Activated gamma-delta T cell treated with anti-CD3 and anti-CD28 coated beads, Interleukin-2, amount 50 U/mL, for 16 hours (primary cell): ENCODE data around the gene VWF.
A peak's percentile ranks its signal among the peaks of the same experiment; 100 is the strongest.
"Not testable (repeated sequence)": the region's sequence is repeated elsewhere in the genome, so short reads cannot be mapped to it uniquely, and the experiment has no call there.

Experiments used
- DNase-seq: peaks from one replicate; pipeline ENCODE4 v3.0.0-alpha.2; 2020; ENCODE audit warnings: low read depth

The VWF gene

DNA sequence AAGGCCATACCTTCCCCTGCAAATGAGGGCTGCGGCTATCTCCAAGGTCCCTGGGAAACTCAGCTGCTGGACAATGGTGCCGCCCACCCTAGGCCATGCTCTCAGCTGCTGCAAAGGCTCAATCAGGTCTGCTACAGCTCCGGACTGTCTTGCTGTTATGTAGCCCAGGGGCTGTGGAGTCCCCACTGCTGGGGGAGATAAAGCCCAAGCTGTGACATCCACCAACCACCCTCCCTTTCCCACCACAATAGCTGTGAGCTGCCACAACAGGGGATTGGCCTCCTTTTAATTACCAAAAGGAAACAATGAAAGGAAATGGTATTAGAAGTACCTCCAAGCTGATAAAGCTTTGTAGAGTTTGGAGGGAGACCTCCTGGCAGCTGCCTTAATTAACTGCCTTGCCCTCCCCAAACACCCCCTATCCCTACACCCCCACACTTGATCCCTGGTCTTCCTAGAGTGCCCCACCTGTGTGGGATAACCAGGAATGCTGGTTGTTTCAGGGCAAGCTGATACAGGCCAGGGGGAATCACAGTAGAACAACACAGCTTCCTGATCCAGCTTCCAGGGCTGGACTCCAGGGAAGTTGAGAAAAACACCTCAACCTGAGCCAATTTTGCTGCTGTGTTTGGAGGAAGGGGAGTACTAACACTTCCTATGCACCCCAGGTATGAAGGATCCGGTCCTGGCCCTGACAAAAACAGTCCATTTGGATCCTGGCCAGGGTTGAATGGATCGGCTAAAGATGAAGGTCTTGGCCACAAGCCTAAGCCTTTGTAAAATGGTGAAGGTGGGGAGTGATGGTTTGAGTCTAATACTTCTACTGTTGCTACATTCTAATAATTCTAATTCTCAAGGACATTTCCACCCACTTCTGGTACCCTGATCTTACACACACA, at the start of gene VWF:
VWF (minus strand) TSS at position 260 of the 899 bp plus-strand sequence. CDS start 1,474 bp downstream, outside the sequence.
- no peak for DNase-seq

DNA sequence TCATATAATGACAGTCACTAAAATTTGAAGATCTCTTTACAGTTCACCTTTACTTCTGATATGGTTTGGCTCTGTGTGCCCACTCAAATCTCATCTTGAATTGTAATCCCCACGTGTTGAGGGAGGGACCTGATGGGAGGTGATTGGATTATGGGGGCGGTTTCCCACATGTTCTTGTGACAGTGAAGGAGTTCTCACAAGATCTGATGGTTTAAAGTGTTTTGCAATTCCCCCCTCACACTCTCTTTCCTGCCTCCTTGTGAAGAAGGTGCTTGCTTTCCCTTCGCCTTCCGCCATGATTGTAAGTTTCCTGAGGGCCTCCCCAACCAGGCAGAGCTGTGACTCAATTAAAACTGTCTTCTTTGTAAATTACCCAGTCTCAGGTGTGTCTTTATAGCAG, 48.4 kb upstream of the VWF start:
- no peak for DNase-seq

DNA sequence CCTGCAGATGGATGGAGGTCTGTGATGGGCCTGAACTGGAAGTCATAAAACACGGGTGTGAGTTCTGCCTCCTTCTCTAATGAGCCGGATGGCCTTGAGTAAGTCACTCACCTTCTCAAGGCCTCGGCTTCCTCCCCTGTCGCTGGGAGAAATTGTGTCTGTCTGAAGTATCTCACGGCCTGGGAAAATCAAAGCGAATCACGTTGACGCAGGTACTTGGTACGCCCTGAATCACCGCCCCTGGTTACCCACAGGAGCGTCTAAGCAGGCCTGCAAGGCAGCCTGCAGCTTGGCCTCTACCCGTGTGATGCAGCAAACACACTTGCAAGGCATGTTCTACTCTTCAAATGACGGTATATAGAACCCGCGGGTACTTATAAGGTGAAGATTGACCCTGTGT, 47.6 kb upstream of the VWF start:
- no peak for DNase-seq

GRCh38 chr12:6171409-6172015, 47.0 kb upstream of the VWF start:
- no peak for DNase-seq

GRCh38 chr12:6167327-6168280, 43.1 kb upstream of the VWF start:
- DNase-seq = peak; percentile 45

GRCh38 chr12:6166808-6167207, 42.3 kb upstream of the VWF start:
- DNase-seq = no peak

DNA sequence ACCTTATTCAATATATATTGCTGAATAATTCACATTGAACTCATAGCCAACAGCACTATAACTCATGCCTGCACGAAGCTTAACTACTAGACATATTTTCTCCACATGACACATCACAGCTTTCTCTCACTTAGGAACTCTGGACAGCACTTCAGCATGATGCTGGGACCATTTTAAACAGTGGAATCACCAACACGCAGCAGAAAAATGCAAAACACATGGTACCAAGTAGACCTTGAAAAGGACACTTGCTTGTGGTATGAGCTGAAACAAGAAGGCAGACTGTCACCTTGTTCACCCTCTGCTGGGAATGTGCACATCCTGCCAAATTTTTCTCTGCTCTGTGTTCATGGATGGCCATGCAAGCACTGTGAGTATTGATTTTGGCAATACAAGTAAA, 40.9 kb upstream of the VWF start:
- DNase-seq = no peak

- DNase-seq = no peak
Measured at GRCh38 chr12:6163416-6164060, 39.1 kb upstream of the VWF start.

- no peak for DNase-seq
Measured at GRCh38 chr12:6161124-6161882, 36.8 kb upstream of the VWF start.

DNA sequence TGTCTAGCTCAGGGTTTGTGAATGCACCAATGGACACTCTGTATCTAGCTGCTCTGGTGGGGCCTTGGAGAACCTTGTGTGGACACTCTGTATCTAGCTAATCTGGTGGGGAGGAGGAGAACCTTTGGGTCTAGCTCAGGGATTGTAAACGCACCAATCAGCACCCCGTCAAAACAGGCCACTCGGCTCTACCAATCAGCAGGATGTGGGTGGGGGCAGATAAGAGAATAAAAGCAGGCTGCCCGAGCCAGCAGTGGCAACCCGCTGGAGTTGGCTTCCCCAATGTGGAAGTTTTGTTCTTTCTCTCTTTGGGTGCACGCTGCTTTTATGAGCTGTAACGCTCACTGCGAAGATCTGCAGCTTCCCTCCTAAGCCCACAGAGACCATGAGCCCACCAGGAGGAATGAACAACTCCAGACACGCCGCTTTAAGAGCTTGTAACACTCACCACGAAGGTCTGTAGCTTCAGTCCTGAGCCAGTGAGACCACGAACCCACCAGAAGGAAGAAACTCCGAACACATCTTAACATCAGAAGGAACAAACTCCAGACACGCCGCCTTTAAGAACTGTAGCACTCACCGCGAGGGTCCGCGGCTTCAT, 35.7 kb upstream of the VWF start:
- not testable (repeated sequence) for DNase-seq

DNA sequence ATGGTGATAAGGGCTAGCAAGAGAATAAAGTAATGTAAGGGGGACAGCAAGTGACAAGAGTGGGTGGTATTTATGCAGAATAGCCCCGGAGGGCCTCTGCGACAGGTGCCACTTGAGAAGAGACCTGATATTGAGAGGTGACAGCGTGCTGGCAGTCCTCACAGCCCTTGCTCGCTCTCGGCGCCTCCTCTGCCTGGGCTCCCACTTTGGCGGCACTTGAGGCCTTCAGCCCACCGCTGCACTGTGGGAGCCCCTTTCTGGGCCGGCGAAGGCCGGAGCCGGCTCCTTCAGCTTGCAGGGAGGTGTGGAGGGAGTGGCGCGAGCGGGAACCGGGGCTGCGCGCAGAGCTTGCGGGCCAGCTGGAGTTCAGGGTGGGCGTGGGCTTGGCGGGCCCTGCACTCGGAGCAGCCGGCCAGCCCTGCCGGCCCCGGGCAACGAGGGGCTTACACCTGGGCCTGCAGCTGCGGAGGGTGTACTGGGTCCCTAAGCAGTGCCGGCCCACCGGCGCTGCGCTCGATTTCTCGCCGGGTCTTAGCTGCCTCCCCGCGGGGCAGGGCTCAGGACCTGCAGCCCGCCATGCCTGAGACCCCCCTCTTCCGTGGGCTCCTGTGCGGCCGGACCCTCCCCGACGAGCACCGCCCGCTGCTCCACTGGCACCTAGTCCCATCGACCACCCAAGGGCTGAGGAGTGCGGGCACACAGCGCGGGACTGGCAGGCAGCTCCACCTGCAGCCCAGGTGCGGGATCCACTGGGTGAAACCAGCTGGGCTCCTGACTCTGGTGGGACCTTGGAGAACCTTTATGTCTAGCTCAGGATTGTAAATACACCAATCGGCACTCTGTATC, 34.9 kb upstream of the VWF start:
- DNase-seq = not testable (repeated sequence)

GRCh38 chr12:6158749-6159148, 34.3 kb upstream of the VWF start:
- no peak for DNase-seq

GRCh38 chr12:6158255-6158654, 33.8 kb upstream of the VWF start:
- no peak for DNase-seq

DNA sequence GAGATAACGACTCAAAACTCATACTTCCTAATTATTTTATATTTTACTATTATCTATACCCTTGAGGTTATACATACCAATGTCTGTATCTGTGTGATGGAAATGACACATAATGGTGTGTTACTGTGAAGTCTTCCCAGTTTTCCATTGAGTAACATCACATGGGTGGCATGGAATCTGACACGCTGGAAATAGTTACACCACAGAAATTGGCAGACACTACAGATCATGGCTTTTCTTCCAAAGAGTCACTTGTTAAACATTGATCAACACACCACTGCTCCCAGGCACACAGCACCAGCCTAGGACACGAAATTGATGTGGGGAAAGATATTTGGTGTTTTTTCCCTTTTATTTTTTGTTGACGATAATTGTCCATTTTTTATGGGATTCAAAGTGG, 33.0 kb upstream of the VWF start:
- DNase-seq = no peak

DNA sequence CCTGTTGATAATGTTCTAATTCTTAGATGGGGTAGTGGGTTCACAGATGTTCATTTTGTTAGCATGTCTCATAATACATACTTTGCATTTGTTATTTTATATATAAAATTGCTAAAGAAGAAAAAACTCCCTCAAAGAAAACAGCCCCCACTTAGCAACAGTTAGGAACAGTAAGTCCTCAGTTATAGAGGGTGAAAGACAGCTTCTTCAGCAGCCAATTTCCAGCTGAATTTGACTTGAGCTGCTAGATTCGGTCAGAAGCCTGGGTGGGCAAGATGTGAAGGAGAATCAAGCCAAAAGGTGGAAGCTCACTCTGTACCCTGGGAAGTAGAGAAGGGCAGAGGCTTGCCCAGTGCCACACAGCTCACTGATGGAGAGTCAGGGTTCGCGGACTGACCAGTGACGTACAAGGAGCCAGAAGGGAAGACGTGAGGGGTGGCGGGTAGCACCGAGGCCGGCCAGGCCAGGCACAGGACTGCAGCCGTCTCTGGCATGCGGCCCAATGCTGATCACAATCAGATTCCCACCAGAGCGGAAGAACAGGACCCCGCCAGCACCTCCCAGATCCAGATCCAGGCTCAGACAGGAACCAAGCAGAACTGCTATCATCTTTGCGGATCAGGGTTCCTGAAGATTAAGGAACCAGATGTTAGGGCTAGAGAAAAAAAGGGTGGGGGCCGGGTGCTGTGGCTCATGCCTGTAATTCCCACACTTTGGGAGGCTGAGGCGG, 30.4 kb upstream of the VWF start:
- no peak for DNase-seq

DNA sequence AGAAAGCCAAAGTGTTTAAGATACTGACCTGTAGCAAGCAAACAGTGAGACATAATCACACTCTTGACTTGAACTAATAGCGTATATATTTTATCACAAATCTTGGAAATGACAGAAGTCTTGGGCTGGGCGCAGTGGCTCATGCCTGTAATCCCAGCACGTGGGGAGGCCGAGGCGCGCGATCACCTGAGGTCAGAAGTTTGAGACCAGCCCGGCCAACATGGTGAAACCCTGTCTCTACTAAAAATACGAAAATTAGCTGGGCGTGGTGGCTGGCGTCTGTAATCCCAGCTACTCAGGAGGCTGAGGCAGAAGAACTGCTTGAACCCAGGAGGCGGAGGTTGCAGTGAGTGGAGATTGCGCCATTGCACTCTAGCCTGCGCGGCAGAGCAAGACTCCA, 24.3 kb upstream of the VWF start:
- DNase-seq = not testable (repeated sequence)

DNA sequence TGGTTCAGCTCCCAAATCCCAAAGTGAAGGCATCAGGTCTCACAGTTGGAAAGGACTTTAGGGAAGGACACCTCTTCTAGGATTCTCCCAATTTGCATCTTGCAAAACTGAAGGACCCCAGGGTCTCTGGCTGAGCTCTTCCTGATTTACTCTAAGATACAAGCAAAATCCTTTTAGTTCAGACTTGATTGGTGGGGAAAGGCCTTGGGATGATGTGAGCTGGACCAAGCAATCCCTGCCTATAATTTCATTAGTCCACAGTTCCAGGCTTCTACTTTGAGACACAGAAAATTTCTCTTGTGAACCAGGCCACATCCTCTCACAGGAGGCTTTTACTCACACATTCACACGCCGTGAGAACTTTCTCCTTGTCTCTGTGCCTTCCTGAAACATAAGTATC, 23.6 kb upstream of the VWF start:
- no peak for DNase-seq

GRCh38 chr12:6146951-6147350, 22.5 kb upstream of the VWF start:
- no peak for DNase-seq

GRCh38 chr12:6146509-6146908, 22.0 kb upstream of the VWF start:
- DNase-seq = no peak
